ENCODE measurements around the gene IL36B.

Gene IL36B

GRCh38 chr2:112979731-112980130 is 72.9 kb downstream of the IL36B start:
- Histone ChIP-seq H3K9me3 (ENCODE audit: control insufficient read depth, insufficient read depth, low read length) (no peaks in the 10 kb centered on the region), H3K79me2 (ENCODE audit: control insufficient read depth, low read length) (no peaks in the 10 kb centered on the region), H3F3A (ENCODE audit: control insufficient read depth, insufficient read depth) (no peaks in the 10 kb centered on the region), H3K4me2 (ENCODE audit: low read length) (no peak overlapping the region), H3K4me3 (ENCODE audit: low read length) (no peak overlapping the region), H3K4me1 (ENCODE audit: control insufficient read depth, low read length) (no peaks in the 10 kb centered on the region), H4K20me1 (ENCODE audit: control insufficient read depth, insufficient read depth, low read depth, low read length) (no peaks in the 10 kb centered on the region), H3K9me2 (replicated peaks; ENCODE audit: control insufficient read depth, low read length) (no peaks in the 10 kb centered on the region; the same call in 1 of the 2 replicates), H3K36me3 (ENCODE audit: control insufficient read depth, low read length) (no peaks in the 10 kb centered on the region), H3K27me3 (ENCODE audit: control insufficient read depth, low read length) (peaks cover 9% of the 10 kb centered on the region), H3K27ac (ENCODE audit: low read depth, low read length) (no peak overlapping the region)
- TF ChIP-seq CTCF (IDR thresholded peaks at IDR 0.05; ENCODE audit: low read depth, low read length, poor library complexity, severe bottlenecking): no peak
- TF ChIP-seq EZH2phosphoT487 (IDR thresholded peaks at IDR 0.05; ENCODE audit: borderline replicate concordance, low read length): no peak

GRCh38 chr2:112977559-112978056 is 75.1 kb downstream of the IL36B start, which contains the start of gene IL36G:
TSS of gene IL36G (plus strand) at chr2:112978006. CDS start at chr2:112978639, 633 bp downstream.
- Histone ChIP-seq H3K9me3 (ENCODE audit: control insufficient read depth, insufficient read depth, low read length) (no peaks in the 10 kb centered on the region), H4K20me1 (ENCODE audit: control insufficient read depth, insufficient read depth, low read depth, low read length) (no peaks in the 10 kb centered on the region), H3K9me2 (replicated peaks; ENCODE audit: control insufficient read depth, low read length) (no peaks in the 10 kb centered on the region; the same call in 1 of the 2 replicates), H3K36me3 (ENCODE audit: control insufficient read depth, low read length) (no peaks in the 10 kb centered on the region), H3K4me1 (ENCODE audit: control insufficient read depth, low read length) (no peaks in the 10 kb centered on the region), H3K4me3 (ENCODE audit: low read length) (no peak within 1 kb of the TSS), H3K27ac (ENCODE audit: low read depth, low read length) (no peak within 1 kb of the TSS), H3K27me3 (ENCODE audit: control insufficient read depth, low read length) (peaks cover 9% of the 10 kb centered on the region), H3F3A (ENCODE audit: control insufficient read depth, insufficient read depth) (no peaks in the 10 kb centered on the region), H3K4me2 (ENCODE audit: low read length) (no peak within 1 kb of the TSS), H3K79me2 (ENCODE audit: control insufficient read depth, low read length) (no peaks in the 10 kb centered on the region)
- no peak for TF ChIP-seq EZH2phosphoT487 (IDR thresholded peaks at IDR 0.05; ENCODE audit: borderline replicate concordance, low read length)

All from DOHH2 (cell line).